HepG2 (cell line): Measurements from ENCODE around the gene WWTR1. TPM values are rescaled to one million over a fixed set of nuclear protein-coding genes. Genes with fewer than 3 reads are reported as not detected.
A peak's percentile ranks its signal among the peaks of the same experiment; 100 is the strongest.

ENCODE experiments used
- CREB1 ChIP-seq, 2 experiments: fragments of 450-650 bp in 1 of 2; IDR thresholded peaks; 2 replicates each; pipeline ENCODE4 v1.6.1; 2016 to 2017; ENCODE audit warnings: control low read depth in 1 of 2, mild to moderate bottlenecking in 1 of 2, missing compliant biosample characterization in 1 of 2, missing genetic modification characterization in 1 of 2
- DDIT3 ChIP-seq: sonication (generic); formaldehyde crosslinking; IDR thresholded peaks from 2 replicates; pipeline ENCODE4 v1.4.0; 2020; ENCODE audit warnings: mild to moderate bottlenecking, missing genetic modification reagents
- HDAC6 ChIP-seq: fragments of 200-600 bp; sonication (generic); IDR thresholded peaks from 2 replicates; pipeline ENCODE4 v1.7.0; 2017; ENCODE audit warnings: mild to moderate bottlenecking, antibody characterized with exemption, low read length, low read depth
- MNT ChIP-seq: fragments of 450-650 bp; IDR thresholded peaks from 2 replicates; pipeline ENCODE4 v1.6.1; 2016
- SCMH1 ChIP-seq: sonication (generic); formaldehyde crosslinking; IDR thresholded peaks from 2 replicates; pipeline ENCODE4 v1.9.0; 2021; ENCODE audit warnings: missing genetic modification reagents, mild to moderate bottlenecking, borderline replicate concordance
- THYN1 ChIP-seq: sonication (generic); formaldehyde crosslinking; IDR thresholded peaks from 2 replicates; pipeline ENCODE4 v1.8.1; 2023; ENCODE audit warnings: low read depth, mild to moderate bottlenecking, moderate library complexity, missing genetic modification reagents, borderline replicate concordance
- ZBTB33 ChIP-seq: sonication (generic); formaldehyde crosslinking; IDR thresholded peaks from 2 replicates; pipeline ENCODE4 v1.4.0; 2020; ENCODE audit warnings: missing genetic modification reagents
- ZBTB37 ChIP-seq: sonication (generic); formaldehyde crosslinking; IDR thresholded peaks from 2 replicates; pipeline ENCODE4 v1.4.0; 2020; ENCODE audit warnings: mild to moderate bottlenecking, missing genetic modification reagents
- ZBTB49 ChIP-seq: sonication (generic); formaldehyde crosslinking; IDR thresholded peaks from 2 replicates; pipeline ENCODE4 v1.4.0; 2020; ENCODE audit warnings: missing genetic modification reagents, borderline replicate concordance
- ZFY ChIP-seq: sonication (generic); formaldehyde crosslinking; IDR thresholded peaks from 2 replicates; pipeline ENCODE4 v1.4.0; 2020; ENCODE audit warnings: missing genetic modification reagents
- ZNF317 ChIP-seq: sonication (generic); formaldehyde crosslinking; IDR thresholded peaks from 2 replicates; pipeline ENCODE4 v1.5.0; 2020; ENCODE audit warnings: mild to moderate bottlenecking, missing genetic modification reagents
- ZNF687 ChIP-seq: sonication (generic); formaldehyde crosslinking; IDR thresholded peaks from 2 replicates; pipeline ENCODE4 v1.5.1; 2020; ENCODE audit warnings: mild to moderate bottlenecking, missing genetic modification reagents, moderate library complexity
- ZNF724P ChIP-seq: sonication (generic); formaldehyde crosslinking; IDR thresholded peaks from 2 replicates; pipeline ENCODE4 v1.8.0; 2022; ENCODE audit warnings: missing genetic modification reagents, borderline replicate concordance
- ZNF780A ChIP-seq: sonication (generic); formaldehyde crosslinking; IDR thresholded peaks from 2 replicates; pipeline ENCODE4 v1.8.0; 2022; ENCODE audit warnings: mild to moderate bottlenecking, missing genetic modification reagents, moderate library complexity
- ZNF781 ChIP-seq: sonication (generic); formaldehyde crosslinking; IDR thresholded peaks from 2 replicates; pipeline ENCODE4 v1.5.1; 2020; ENCODE audit warnings: borderline replicate concordance, mild to moderate bottlenecking, missing genetic modification reagents; ENCODE audit errors: not compliant biosample characterization
- polyA plus RNA-seq, 8 experiments: library from polyadenylated mRNA; depleted of rRNA in 3 of 8; stranded (reverse) in 7 of 8; unstranded in 1 of 8; fragments of >200 nt; fragmentation: Illumina TruSeq in 4 of 8; extraction: Trizol in 4 of 8; gene quantifications; 2 replicates each; pipeline versions ENCODE4 v1.2.1 to v1.2.3, GENCODE V29; 2011 to 2016; ENCODE audit warnings: low read depth in 4 of 8, missing spikeins in 1 of 8, mixed read lengths in 1 of 8; ENCODE audit not compliant: insufficient read depth in 1 of 8
- total RNA-seq, 5 experiments: library from RNA; depleted of rRNA; stranded (reverse); fragments of >200 nt; fragmentation: Illumina TruSeq; extraction: Trizol; gene quantifications; 2 replicates each; pipeline ENCODE4 v1.2.3, GENCODE V29; 2016; ENCODE audit warnings: low read depth in 1 of 5

WWTR1 gene
- total and polyA plus RNA-seq, 2 of the 13 experiments (the other 11 are each of a cell fraction or from before 2014, with no cell fraction given): 19.7 to 139 TPM

GRCh38 chr3:149479621-149480325, 178.1 kb downstream of the WWTR1 start (continued):
- TF ChIP-seq ZNF687 (CRISPR knock-in tag) (peak; percentile 50), ZBTB49 (CRISPR knock-in tag) (no peak), CREB1 (IDR thresholded peaks at IDR 0.05) (no peak), CREB1 (CRISPR knock-in tag; IDR thresholded peaks at IDR 0.05) (peak; percentile 7; the same call in 1 of the 2 replicates), ZNF724P (CRISPR knock-in tag) (0 out of 2 replicates have a peak, but pooled peaks have one; percentile 32), ZNF317 (no peak), HDAC6 (no peak), SCMH1 (CRISPR knock-in tag) (no peak), ZFY (peak; percentile 29; the same call in 1 of the 2 replicates), ZBTB37 (CRISPR knock-in tag) (no peak), ZBTB33 (no peak), MNT (no peak), ZNF780A (CRISPR knock-in tag) (no peak), DDIT3 (CRISPR knock-in tag) (0 out of 2 replicates have a peak, but pooled peaks have one; percentile 20), THYN1 (CRISPR knock-in tag) (no peak), ZNF781 (CRISPR knock-in tag) (no peak)
